SU-DHL-6 (cell line): ENCODE measurements around the gene RGS3.

Source experiments
- H2AFZ ChIP-seq: fragments of 200-600 bp; sonication (generic); 2 replicates; pipeline ENCODE4 v1.6.1; 2014; ENCODE audit warnings: low read depth, mild to moderate bottlenecking, moderate library complexity, mixed read lengths, antibody characterized with exemption, low read length; ENCODE audit not compliant: severe bottlenecking
- H3F3A ChIP-seq: fragments of 200-600 bp; shearing (Covaris generic); 2 replicates; pipeline ENCODE4 v1.6.0; 2016; ENCODE audit warnings: antibody characterized with exemption, mild to moderate bottlenecking; ENCODE audit not compliant: insufficient read depth
- H3K27ac ChIP-seq: fragments of 200-600 bp; sonication (generic); 2 replicates; pipeline ENCODE4 v1.5.1; 2016; ENCODE audit warnings: low read depth, mild to moderate bottlenecking, low read length, moderate library complexity, mixed read lengths
- H3K27me3 ChIP-seq: fragments of 200-600 bp; sonication (generic), shearing (Covaris generic); 2 replicates; pipeline ENCODE4 v1.6.0; 2014; ENCODE audit warnings: mild to moderate bottlenecking, low read length
- H3K36me3 ChIP-seq: fragments of 200-600 bp; sonication (generic); 2 replicates; pipeline ENCODE4 v1.6.1; 2014; ENCODE audit warnings: mild to moderate bottlenecking, low read length, mixed read lengths
- H3K4me2 ChIP-seq: fragments of 300-600, 200-600 bp; shearing (Covaris generic), sonication (generic); 2 replicates; pipeline ENCODE4 v1.6.0; 2014; ENCODE audit warnings: low read length, low read depth, mild to moderate bottlenecking; ENCODE audit not compliant: poor library complexity, severe bottlenecking
- H3K4me3 ChIP-seq: fragments of 200-600 bp; sonication (generic); 2 replicates; pipeline ENCODE4 v1.5.1; 2014; ENCODE audit warnings: antibody characterized with exemption, low read length, mild to moderate bottlenecking, mixed read lengths; ENCODE audit not compliant: insufficient read depth, poor library complexity, severe bottlenecking
- H3K79me2 ChIP-seq: fragments of 200-600 bp; sonication (generic); 2 replicates; pipeline ENCODE4 v1.6.1; 2014; ENCODE audit warnings: mild to moderate bottlenecking, low read length, moderate library complexity; ENCODE audit not compliant: insufficient read depth
- H3K9ac ChIP-seq: fragments of 200-600 bp; sonication (generic); 2 replicates; pipeline ENCODE4 v1.7.0; 2014; ENCODE audit warnings: mild to moderate bottlenecking, low read length
- H3K9me2 ChIP-seq: fragments of 200-600 bp; sonication (generic); replicated peaks from 2 replicates; pipeline ENCODE4 v1.6.1; 2014; ENCODE audit warnings: low read length; ENCODE audit not compliant: insufficient read depth
- H3K9me3 ChIP-seq: fragments of 200-600 bp; sonication (generic); 2 replicates; pipeline ENCODE4 v1.6.1; 2014; ENCODE audit warnings: low read length, mixed read lengths; ENCODE audit not compliant: insufficient read depth
- H4K20me1 ChIP-seq: fragments of 200-600 bp; sonication (generic); 2 replicates; pipeline ENCODE4 v1.6.1; 2014; ENCODE audit warnings: low read depth, mild to moderate bottlenecking, antibody characterized with exemption, low read length, moderate library complexity, mixed read lengths
- EZH2phosphoT487 ChIP-seq: fragments of 200-600 bp; sonication (generic), shearing (Covaris generic); conservative IDR thresholded peaks from 2 replicates; pipeline ENCODE4 v1.6.1; 2018; ENCODE audit warnings: mild to moderate bottlenecking, antibody characterized with exemption, low read length, moderate library complexity, mixed read lengths
- TF ChIP-seq, protein P1 (sequence below): fragments of 200-600 bp; sonication (generic); IDR thresholded peaks from one replicate; pipeline ENCODE4 v1.5.1; 2017; ENCODE audit warnings: antibody characterized with exemption, mild to moderate bottlenecking, low read length, moderate library complexity; ENCODE audit not compliant: insufficient read depth, poor library complexity, severe bottlenecking

RGS3 gene

DNA sequence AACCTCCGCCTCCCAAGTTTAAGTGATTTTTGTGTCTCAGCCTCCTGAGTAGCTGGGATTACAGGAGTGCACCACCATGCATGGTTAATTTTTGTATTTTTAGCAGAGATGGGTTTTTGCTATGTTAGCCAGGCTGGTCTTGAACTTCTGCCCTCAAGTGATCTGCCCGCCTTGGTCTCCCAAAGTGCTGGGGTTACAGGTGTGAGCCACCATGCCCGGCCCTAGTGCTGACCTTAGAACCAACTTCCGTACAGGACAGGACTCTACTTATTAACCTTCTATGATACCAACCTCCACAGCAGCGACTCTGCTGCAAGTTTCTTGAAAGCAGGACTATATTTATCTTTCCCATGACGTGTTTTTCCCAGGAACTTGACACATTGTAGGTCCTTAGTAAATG is 176.9 kb downstream of the RGS3 start:
- H3K4me3 ChIP-seq: no peak overlapping the region
- H3K9me3 ChIP-seq: no peaks in the 10 kb centered on the region
- no peak overlapping the region for H3K27ac ChIP-seq
- no peak overlapping the region for H3K4me2 ChIP-seq
- H3K27me3 ChIP-seq: no peaks in the 10 kb centered on the region
- H2AFZ ChIP-seq: no peak overlapping the region
- H4K20me1 ChIP-seq: no peaks in the 10 kb centered on the region
- H3F3A ChIP-seq: no peaks in the 10 kb centered on the region
- H3K9me2 ChIP-seq: no peaks in the 10 kb centered on the region
- H3K79me2 ChIP-seq: no peaks in the 10 kb centered on the region
- H3K36me3 ChIP-seq: no peaks in the 10 kb centered on the region
- no peak overlapping the region for H3K9ac ChIP-seq
- TF ChIP-seq, protein P1, sequence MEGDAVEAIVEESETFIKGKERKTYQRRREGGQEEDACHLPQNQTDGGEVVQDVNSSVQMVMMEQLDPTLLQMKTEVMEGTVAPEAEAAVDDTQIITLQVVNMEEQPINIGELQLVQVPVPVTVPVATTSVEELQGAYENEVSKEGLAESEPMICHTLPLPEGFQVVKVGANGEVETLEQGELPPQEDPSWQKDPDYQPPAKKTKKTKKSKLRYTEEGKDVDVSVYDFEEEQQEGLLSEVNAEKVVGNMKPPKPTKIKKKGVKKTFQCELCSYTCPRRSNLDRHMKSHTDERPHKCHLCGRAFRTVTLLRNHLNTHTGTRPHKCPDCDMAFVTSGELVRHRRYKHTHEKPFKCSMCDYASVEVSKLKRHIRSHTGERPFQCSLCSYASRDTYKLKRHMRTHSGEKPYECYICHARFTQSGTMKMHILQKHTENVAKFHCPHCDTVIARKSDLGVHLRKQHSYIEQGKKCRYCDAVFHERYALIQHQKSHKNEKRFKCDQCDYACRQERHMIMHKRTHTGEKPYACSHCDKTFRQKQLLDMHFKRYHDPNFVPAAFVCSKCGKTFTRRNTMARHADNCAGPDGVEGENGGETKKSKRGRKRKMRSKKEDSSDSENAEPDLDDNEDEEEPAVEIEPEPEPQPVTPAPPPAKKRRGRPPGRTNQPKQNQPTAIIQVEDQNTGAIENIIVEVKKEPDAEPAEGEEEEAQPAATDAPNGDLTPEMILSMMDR: no peak
- TF ChIP-seq EZH2phosphoT487: no peak

DNA sequence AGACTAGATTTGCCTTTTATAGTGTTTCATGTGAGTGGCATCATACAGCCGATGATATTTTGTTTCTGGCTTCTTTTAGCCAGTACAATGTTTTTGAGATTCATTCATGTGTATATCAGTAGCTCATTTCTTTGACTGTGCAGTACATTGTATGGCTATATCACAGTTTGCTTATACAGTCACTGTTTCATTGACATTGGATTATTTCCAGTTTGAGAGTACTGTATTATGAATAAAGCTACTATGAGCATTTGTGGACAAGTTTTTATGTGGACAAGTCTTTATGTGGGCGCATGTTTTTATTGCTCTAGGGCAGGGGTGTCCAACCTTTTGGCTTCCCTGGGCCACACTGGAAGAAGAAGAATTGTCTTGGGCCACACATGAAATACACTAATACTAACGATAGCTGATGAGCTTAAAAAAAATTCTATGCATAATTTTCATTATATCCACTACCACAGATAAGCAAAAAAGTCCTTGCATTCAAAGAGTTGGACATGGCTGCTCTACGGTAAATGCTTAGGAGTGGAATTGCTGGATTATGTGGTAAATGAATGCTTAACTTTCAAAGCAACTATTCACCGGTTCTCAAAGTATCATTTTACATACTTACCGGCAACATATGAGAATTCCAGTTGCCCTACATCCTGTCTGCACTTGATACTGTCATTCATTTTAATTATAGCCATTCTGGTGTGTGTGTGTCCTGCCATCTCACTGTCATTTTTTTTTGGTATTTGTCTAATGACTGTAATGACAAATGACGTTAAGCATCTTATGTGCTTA is 177.8 kb downstream of the RGS3 start:
- no peak for TF ChIP-seq EZH2phosphoT487
- TF ChIP-seq, protein P1: no peak
- H3K79me2 ChIP-seq: no peaks in the 10 kb centered on the region
- no peaks in the 10 kb centered on the region for H3K9me3 ChIP-seq
- H3K36me3 ChIP-seq: no peaks in the 10 kb centered on the region
- no peak overlapping the region for H3K9ac ChIP-seq
- H2AFZ ChIP-seq: no peak overlapping the region
- H3K4me2 ChIP-seq: no peak overlapping the region
- no peak overlapping the region for H3K4me3 ChIP-seq
- no peaks in the 10 kb centered on the region for H3F3A ChIP-seq
- no peaks in the 10 kb centered on the region for H3K27me3 ChIP-seq
- H3K27ac ChIP-seq: no peak overlapping the region
- no peaks in the 10 kb centered on the region for H4K20me1 ChIP-seq
- H3K9me2 ChIP-seq: no peaks in the 10 kb centered on the region

DNA sequence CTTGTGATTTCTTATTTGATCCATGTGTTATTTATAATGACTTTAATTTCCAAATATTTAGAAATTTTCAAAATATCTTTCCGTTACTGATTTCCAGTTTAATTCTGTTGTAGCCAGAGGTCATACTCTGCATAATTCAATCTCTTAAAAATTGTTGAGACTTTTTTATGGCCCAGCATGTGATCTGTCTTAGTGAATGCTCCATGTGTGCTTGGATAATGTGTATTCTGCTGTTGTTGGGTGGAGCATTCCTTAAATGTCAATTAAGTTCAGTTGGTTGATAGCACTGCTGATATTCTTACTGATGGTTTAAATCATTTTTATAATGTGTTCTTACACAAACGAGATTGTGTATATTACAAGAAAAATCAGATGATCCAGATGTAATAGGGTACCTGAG is 180.8 kb downstream of the RGS3 start:
- Histone ChIP-seq H3K9me3 (no peaks in the 10 kb centered on the region), H4K20me1 (no peaks in the 10 kb centered on the region), H3K9me2 (no peaks in the 10 kb centered on the region), H2AFZ (no peak overlapping the region), H3K9ac (no peak overlapping the region), H3K27me3 (no peaks in the 10 kb centered on the region), H3K36me3 (no peaks in the 10 kb centered on the region), H3K27ac (no peak overlapping the region), H3K4me3 (no peak overlapping the region), H3F3A (no peaks in the 10 kb centered on the region), H3K79me2 (no peaks in the 10 kb centered on the region), H3K4me2 (no peak overlapping the region)
- TF ChIP-seq EZH2phosphoT487: no peak
- TF ChIP-seq, protein P1: no peak
